HG03460 (cell line): ENCODE measurements around the gene DRD2.

ENCODE experiments used
- ATAC-seq: cut with Tn5 transposase; IDR thresholded peaks from one replicate; pipeline ENCODE4 v1.9.1; 2021; ENCODE audit not compliant: unreplicated experiment

DRD2 gene

DNA sequence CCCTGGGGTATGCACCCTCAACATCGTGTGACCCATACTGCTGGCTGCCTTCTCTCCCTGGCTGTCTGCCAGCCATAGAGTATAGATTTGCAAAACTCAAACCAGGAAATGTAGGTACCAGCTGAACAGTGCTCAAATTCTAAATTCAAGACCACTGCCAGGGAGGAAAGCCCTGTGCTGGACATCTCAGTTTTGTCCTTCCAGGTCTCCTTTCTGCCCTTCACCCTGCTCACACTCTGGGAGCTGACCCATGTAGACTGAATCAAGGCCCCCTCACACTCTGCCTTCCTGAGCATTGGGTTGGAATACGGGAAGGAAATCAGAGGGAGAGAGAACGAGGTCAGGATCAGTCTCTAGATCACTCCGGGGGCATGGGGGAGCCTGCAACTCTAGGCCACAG is 12.4 kb upstream of the DRD2 start:
- no peak for ATAC-seq

DNA sequence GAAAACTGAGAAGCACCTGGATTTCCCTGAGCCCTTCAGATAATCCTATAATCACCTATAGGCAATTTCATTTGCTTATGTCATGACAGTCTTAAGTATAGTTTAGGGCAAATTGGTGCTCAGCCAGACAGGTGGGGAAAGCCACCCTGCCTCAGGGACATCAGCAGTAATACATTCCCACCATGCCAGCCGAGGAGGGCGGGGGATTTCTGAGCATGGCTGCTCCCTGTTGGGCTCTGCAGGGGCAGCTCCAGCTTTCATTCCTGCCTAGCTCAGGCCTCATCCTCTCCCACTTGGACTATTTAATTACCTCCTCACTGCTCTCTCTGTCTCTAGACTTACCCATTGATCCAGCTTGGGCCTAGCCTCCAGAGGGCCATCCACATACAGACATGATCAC is 9.0 kb upstream of the DRD2 start:
- ATAC-seq, result no peak

DNA sequence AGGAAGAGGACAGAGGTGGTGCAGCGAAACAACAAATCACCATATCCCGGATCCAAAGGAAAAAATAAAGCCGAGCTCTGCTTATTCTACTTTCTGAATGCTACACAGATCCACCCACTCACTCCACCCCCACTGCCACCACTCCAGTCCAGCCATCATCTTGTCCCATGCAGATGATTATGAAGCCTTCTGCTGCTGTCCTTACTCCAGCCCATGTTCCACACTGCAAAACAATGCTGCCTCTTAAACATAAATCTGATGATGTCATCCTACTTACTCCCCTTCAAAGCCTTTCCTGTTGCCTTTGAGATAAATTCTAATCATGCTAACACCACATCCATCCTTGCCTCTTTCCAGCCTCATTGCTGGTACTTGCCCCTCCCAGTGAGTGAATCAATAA is 6.5 kb upstream of the DRD2 start:
- ATAC-seq, result no peak

- no peak for ATAC-seq
Observed at GRCh38 chr11:113481226-113481625, 6.0 kb upstream of the DRD2 start.

- no peak for ATAC-seq
Observed at GRCh38 chr11:113477321-113477720, 2.1 kb upstream of the DRD2 start.

DNA sequence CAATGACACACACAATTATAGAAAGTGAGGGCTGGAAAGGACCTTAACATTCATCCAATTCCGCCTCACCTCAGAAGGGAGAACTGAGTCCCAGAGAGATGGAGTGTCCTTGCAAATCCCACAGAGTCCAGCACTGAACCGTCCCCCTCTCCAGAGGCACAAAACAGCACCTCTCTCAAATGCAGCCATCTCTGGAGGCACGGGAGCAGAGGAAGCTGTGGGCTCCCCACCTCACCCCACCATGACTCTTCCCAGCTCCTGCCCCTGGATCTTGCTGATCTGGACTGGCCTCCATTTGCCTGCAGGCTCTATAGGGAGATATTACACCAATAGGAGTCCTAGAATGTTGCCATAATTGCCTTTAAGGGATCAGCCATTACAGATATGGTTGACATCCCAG is 1.4 kb upstream of the DRD2 start:
- no peak for ATAC-seq

DNA sequence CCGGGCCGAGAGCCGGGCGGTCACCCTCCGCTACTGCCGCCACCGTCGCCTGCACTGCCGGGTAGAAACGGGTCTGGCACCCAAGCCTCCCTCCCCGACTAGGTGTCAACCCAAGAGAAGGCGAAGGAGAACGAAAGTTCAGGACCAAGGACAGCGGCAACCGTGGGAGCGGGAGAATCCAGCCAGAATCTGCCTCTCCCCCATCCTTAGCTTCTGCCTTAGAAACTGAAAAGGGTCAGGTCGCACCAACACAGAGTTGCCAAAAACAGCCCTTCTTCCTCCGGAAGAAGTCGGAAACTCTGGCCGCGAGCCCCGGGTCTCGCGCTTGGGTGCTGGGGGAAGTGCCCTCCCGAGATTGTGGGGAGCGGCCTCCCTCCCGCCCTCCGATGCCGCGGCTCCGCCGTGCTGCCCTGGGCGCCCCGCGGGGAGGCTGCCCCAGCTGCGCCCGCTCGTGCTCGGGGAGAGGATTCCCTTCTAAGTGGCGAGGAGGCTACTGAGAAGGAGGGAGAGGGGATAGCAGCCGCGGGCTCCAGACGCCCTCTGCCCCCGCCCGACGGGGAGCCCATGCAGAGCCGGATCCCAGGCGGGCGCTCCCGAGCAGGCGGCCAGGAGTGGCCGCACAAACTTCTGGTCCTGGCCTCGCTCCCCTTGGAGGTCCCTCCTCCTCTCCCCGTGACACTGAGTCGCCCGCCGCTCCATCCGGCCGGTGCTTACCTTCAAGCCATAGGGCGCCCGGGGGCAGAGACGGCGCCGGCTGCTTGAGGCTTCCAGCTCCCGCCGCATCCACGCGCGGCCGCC is 637 bp downstream of the DRD2 start:
- no peak for ATAC-seq

- no peak for ATAC-seq
Observed at GRCh38 chr11:113473983-113474361, 1.2 kb downstream of the DRD2 start.

- ATAC-seq, result no peak
Observed at GRCh38 chr11:113472471-113472870, 2.7 kb downstream of the DRD2 start.

DNA sequence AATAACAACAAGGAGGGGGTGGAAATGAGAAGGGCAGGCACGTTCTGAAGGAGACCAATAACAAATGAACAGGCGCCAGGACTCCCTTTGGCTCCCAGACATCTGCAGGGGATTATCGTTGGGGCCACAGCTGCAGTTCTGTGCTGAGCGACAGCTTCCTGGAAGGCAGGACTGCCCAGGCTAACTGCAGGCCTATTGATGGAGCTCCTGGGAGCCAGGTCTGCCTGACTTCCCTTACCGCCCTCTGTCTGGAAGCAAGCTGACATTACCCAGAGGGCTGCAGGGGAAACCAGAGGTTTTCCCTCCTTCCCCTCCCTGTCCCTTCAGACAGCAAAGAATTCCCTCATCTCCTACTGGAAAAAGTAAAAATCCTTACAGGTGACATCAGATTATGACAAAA is 5.0 kb downstream of the DRD2 start:
- ATAC-seq, result no peak

DNA sequence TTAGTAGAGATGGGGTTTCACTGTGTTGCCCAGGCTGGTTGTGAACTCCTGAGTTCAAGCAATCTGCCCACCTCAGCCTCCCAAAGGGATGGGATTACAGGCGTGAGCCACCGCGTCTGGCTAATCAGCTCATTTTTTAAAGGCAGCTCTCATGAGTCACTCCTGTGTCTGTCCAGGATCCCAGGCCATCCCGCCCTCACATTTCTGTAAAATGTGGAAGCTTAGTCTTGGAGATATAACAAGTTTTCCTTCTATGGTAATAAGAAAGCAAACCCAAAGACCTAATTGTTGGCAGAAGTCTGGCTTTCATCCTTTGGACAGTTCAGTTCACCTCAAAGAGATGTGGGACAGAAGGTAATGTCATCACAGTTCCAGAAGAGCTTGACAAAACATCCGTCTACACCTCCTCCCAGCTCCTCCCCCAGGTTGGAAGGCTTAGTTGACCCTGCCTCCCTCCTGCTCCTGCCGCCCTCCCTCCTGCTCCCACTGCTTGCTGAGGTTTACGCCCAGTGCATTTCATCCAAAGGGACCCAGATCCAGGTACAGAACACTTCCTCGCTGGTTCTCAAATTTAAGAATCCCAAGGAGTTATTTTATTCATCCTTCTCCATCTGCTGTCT is 6.4 kb downstream of the DRD2 start:
- ATAC-seq, result no peak

DNA sequence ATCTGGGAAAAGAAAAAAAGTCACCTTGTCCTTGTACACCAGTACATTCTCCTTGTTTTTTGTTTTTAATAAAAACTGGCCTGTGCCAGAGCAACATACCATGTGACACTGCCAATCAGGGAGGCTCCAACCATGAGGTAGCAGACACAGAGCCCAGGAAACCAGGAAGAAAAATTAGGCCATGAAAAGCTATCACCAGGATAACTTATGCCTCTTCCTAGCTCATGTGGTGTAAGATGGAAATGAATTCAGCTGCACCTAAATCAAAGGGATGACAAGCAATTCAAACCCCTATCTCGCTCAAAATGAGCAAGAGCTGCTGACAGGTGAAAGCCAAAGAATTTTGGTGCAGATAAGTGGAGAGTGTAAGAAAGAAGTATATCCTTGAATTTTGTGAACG is 7.7 kb downstream of the DRD2 start:
- no peak for ATAC-seq

DNA sequence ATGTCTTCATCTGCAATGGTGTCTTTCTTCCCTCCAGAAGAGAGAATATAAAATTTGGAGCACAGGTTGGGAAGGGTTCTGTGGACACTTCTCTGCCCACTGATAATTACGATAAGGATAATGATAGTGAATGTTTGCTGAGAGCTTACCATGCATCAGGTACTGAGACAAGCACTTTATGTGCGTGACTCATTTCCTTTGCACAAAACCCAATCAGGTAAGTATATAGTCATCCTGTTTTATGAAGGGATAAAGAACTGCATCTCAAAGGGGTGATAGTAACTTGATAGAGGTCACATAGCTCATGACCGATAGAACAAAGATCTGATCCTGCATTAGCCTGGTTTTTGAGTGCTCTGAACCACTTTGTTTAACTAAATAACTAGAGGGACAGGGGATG is 9.4 kb downstream of the DRD2 start:
- ATAC-seq, result no peak

DNA sequence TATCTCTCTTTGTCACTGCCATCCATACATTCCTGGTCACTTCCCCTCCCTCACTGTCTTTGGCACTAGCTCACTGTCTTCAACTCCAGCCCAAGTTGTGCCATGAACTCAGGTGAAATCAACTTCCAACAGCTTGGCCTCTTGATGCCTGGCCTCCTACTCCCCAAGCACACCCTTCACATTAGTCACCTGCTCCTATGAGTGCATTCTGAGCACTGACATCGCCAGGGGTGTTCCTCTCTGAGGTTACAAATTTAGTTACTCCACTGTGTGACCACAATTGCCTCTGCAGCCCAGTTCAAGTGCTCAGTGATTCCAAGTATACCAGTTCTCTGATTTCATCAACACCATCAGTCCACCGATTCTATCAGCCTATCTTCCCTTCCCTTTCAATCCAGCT is 10.8 kb downstream of the DRD2 start:
- ATAC-seq, result no peak

DNA sequence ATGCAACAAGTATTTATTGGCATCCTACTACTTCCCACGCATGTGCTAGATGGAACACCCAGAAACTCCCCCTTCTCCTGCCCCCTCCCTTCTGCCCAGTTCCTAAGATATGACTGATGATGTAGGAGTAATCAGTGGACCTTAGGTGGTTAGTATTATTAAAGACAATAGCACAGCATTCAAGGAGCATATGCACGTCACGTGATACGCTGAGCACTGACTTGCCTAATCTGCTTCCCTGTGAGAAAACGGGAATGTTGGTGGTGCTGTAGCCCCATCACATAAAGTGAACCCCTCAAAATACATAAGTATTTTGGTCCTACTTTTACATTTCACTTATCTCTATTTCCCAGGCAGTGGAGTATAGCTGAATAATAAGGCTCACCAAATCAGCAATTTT is 12.4 kb downstream of the DRD2 start:
- no peak for ATAC-seq

GRCh38 chr11:113461639-113462038 is 13.6 kb downstream of the DRD2 start:
- ATAC-seq, result no peak

DNA sequence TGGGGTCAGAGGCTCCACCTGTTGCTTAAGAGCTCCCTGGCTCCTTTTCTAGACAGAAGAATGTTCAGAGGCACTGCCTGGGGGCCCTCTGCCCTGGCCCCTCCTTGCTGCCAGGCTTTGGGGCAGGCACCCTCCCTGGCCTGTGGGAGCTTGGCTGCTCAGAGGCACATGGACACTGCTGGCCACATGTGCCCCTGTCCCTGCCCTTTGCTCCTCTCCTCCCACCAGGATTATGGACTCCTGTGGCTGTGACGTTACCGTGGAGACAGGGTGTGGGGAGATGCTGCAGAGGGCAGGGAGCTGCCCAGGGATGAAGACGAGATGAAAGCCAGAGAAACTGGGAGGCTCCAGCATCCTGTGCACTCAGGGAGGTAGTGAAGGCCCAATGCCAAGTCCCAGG is 14.7 kb downstream of the DRD2 start:
- no peak for ATAC-seq

GRCh38 chr11:113458189-113458588 is 17.0 kb downstream of the DRD2 start:
- ATAC-seq, result no peak

GRCh38 chr11:113457784-113458183 is 17.4 kb downstream of the DRD2 start:
- ATAC-seq, result no peak

DNA sequence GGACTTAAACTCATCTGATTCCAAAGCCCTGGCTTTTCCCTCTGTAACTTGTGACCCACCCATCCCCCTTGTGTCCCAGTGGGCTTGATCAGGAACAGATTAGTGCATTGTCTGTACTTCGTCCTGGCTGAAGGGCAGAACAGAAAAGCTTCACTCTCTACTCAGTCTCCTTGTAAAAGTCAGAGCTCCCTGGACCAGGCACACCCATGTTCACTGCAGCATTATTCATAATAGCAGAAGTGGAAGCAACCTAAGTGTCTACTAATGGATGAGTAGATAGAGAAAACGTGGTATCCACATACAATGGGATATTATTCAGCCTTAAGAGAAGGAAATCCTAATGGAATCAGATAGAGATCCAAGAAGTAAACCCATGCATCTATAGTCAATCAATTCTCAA is 20.7 kb downstream of the DRD2 start:
- no peak for ATAC-seq

- ATAC-seq, result no peak
Observed at GRCh38 chr11:113449743-113450142, 25.5 kb downstream of the DRD2 start.

DNA sequence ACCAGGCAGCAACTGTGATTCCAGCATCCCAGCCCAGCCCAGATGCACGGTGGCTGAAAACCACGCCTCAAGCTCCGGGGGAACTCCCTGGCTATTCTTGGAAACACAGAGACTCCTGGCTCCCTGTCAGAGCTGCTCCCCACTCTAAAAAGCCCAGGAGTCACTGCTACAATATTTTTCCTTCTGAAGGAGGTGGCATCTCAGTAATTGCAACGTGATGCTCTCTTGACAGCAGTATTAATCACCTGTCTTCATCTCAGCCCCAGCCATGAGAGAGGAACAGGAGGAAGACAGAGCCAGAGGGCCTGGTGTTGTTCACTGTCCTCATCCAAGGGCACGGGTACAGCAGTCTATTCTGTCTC is 26.9 kb downstream of the DRD2 start:
- ATAC-seq, result no peak
